Skin of body (tissue), 2 donors: ENCODE measurements around the gene CASKIN2. TPM values are rescaled to one million over a fixed set of nuclear protein-coding genes. Genes with fewer than 3 reads are reported as not detected.

ENCODE experiments used
- DNase-seq: peaks from one replicate; lab custom pipeline; 2025; lab: John Stamatoyannopoulos, UW
- total RNA-seq: library from RNA; depleted of rRNA; stranded (reverse); fragments of >200 nt; gene quantifications from one replicate; pipeline ENCODE4 v1.2.3, GENCODE V29; 2014

The CASKIN2 gene
- total RNA-seq, 1 donor from 2014 or later = 7.1 TPM

GRCh38 chr17:75506888-75507287, 8.4 kb downstream of the CASKIN2 start:
- DNase-seq = no peak

- no peak for DNase-seq
Observed at GRCh38 chr17:75506134-75506533, 9.2 kb downstream of the CASKIN2 start.

GRCh38 chr17:75505640-75506039, 9.7 kb downstream of the CASKIN2 start:
- no peak for DNase-seq

GRCh38 chr17:75505152-75505409, 10.3 kb downstream of the CASKIN2 start:
- DNase-seq = no peak

- DNase-seq = no peak
Observed at GRCh38 chr17:75504347-75505151, 10.8 kb downstream of the CASKIN2 start.

GRCh38 chr17:75503976-75504346, 11.4 kb downstream of the CASKIN2 start:
- DNase-seq = no peak

- no peak for DNase-seq
Observed at GRCh38 chr17:75503337-75503950, 11.9 kb downstream of the CASKIN2 start.

- no peak for DNase-seq
Observed at GRCh38 chr17:75502721-75503329, 12.5 kb downstream of the CASKIN2 start.

- no peak for DNase-seq
Observed at GRCh38 chr17:75502072-75502720, 13.1 kb downstream of the CASKIN2 start.

GRCh38 chr17:75501378-75502071, 13.8 kb downstream of the CASKIN2 start:
- no peak for DNase-seq

GRCh38 chr17:75500419-75501216, 14.7 kb downstream of the CASKIN2 start:
- no peak for DNase-seq

- no peak for DNase-seq
Observed at GRCh38 chr17:75499313-75500022, 15.9 kb downstream of the CASKIN2 start.

- no peak for DNase-seq
Observed at GRCh38 chr17:75498726-75499213, 16.6 kb downstream of the CASKIN2 start.

- no peak for DNase-seq
Observed at GRCh38 chr17:75498039-75498725, 17.2 kb downstream of the CASKIN2 start.

- DNase-seq = no peak
Observed at GRCh38 chr17:75496005-75496404, 19.3 kb downstream of the CASKIN2 start.

- no peak for DNase-seq
Observed at GRCh38 chr17:75494326-75494877, 20.9 kb downstream of the CASKIN2 start.

- DNase-seq = no peak
Observed at GRCh38 chr17:75493476-75494129, 21.7 kb downstream of the CASKIN2 start.

- DNase-seq = no peak
Observed at GRCh38 chr17:75492555-75493168, 22.7 kb downstream of the CASKIN2 start.
